ENCODE results near the gene RNF220. TPM values are rescaled to one million over a fixed set of nuclear protein-coding genes. Genes with fewer than 3 reads are reported as not detected.

The RNF220 gene
- polyA plus RNA-seq, 1 donor from 2014 or later = 142 TPM

DNA sequence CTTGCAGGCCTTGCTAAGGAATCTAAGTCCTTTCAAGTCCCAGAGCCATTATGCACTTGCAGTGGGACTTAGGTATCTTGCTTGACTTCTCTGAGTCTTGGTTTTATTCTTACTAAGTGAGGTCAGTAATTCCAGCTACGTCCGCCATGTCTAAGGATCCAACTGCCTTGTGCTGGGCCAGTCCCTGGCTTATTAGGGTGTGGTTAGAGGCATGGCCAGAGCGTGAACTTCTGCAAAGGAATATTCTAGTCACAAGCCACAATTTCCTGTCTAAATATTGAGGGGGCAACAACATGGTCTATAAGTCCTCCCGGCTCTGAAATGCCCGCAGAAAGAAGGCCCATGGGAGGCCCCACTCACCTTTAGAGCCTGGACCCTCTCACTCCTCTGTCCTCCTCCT is 186.3 kb downstream of the RNF220 start:
- no peak overlapping the region for H3K9ac ChIP-seq (ENCODE audit: low read length)

DNA sequence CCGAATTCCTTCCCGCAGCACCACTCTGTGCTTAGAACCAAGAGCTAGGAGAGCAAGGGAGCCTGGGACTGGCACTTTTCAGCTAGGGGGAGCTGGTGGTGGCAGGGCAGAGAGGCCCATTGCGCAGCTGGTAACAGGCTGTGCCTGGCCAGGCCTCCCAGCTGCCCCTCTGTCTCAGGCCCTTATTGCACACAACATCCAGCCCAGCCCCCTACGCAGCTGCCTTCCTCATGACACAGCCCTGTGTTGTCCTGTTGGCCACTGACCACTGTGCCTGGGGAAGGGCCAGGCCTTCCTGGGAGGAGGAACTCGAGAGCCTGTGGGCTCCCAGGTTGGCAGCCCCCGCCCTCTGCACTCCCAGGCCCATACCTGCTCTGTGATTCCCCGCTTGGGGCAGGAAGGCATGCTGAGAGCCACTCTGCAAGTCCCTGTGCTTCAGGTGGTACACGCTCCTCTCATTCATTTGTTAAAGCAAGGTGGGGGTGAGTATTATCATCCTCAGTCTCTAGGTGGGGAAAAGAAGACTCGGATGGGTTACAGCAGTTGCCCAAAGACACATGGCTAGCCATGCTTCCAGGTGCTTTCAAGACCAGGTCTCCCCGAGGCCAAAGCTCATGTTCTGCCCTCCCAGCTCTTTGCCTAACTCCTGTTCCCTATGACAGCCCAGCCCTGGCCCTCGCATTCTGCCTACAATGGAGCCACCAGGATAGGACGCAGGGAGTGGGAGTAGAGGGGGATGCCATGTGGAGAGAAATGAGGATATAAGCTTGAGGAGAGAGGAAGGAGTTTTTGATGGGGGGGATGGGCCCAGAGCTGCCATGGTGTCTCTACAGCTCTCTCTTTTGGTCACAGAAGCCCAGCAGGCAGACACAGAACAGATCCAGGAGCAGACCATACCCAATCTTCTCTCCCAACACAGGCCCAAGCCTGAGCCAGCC is 187.4 kb downstream of the RNF220 start:
- H3F3A ChIP-seq (ENCODE audit: insufficient read depth, low read length, poor library complexity, severe bottlenecking) = no peaks in the 10 kb centered on the region
- H3K9me2 ChIP-seq (ENCODE audit: insufficient read depth, low read length) = no peaks in the 10 kb centered on the region
- H3K79me2 ChIP-seq (replicated peaks; ENCODE audit: insufficient read depth, low read length) = no peaks in the 10 kb centered on the region
- no peaks in the 10 kb centered on the region for H4K20me1 ChIP-seq (ENCODE audit: insufficient read depth)
- no peak overlapping the region for H3K27ac ChIP-seq (ENCODE audit: low read length)
- no peaks in the 10 kb centered on the region for H3K9me3 ChIP-seq (ENCODE audit: low read length)
- H3K27me3 ChIP-seq (ENCODE audit: insufficient read depth, low read depth, low read length) = no peaks in the 10 kb centered on the region
- no peak overlapping the region for H3K9ac ChIP-seq (ENCODE audit: low read length)
- no peak overlapping the region for H3K4me2 ChIP-seq (ENCODE audit: low read length)
- no peaks in the 10 kb centered on the region for H3K36me3 ChIP-seq (ENCODE audit: insufficient read depth, low read length)
- H2AFZ ChIP-seq (ENCODE audit: low read depth, low read length) = no peak overlapping the region
- H3K4me3 ChIP-seq (ENCODE audit: low read length) = no peak overlapping the region
- no peak for TF ChIP-seq EP300 (conservative IDR thresholded peaks at IDR 0.05; ENCODE audit: poor library complexity, severe bottlenecking)
- TF ChIP-seq, protein P1, sequence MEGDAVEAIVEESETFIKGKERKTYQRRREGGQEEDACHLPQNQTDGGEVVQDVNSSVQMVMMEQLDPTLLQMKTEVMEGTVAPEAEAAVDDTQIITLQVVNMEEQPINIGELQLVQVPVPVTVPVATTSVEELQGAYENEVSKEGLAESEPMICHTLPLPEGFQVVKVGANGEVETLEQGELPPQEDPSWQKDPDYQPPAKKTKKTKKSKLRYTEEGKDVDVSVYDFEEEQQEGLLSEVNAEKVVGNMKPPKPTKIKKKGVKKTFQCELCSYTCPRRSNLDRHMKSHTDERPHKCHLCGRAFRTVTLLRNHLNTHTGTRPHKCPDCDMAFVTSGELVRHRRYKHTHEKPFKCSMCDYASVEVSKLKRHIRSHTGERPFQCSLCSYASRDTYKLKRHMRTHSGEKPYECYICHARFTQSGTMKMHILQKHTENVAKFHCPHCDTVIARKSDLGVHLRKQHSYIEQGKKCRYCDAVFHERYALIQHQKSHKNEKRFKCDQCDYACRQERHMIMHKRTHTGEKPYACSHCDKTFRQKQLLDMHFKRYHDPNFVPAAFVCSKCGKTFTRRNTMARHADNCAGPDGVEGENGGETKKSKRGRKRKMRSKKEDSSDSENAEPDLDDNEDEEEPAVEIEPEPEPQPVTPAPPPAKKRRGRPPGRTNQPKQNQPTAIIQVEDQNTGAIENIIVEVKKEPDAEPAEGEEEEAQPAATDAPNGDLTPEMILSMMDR (IDR thresholded peaks at IDR 0.05; ENCODE audit: poor library complexity, severe bottlenecking) = no peak
- no peak for TF ChIP-seq MXI1 (conservative IDR thresholded peaks at IDR 0.05; ENCODE audit: poor library complexity, severe bottlenecking)
- no peak for TF ChIP-seq TAF1 (IDR thresholded peaks at IDR 0.05; ENCODE audit: low read depth)
- TF ChIP-seq EZH2 (IDR thresholded peaks at IDR 0.05; ENCODE audit: borderline replicate concordance, insufficient read depth, low read length, poor library complexity, severe bottlenecking) = no peak
- TF ChIP-seq, protein P2, sequence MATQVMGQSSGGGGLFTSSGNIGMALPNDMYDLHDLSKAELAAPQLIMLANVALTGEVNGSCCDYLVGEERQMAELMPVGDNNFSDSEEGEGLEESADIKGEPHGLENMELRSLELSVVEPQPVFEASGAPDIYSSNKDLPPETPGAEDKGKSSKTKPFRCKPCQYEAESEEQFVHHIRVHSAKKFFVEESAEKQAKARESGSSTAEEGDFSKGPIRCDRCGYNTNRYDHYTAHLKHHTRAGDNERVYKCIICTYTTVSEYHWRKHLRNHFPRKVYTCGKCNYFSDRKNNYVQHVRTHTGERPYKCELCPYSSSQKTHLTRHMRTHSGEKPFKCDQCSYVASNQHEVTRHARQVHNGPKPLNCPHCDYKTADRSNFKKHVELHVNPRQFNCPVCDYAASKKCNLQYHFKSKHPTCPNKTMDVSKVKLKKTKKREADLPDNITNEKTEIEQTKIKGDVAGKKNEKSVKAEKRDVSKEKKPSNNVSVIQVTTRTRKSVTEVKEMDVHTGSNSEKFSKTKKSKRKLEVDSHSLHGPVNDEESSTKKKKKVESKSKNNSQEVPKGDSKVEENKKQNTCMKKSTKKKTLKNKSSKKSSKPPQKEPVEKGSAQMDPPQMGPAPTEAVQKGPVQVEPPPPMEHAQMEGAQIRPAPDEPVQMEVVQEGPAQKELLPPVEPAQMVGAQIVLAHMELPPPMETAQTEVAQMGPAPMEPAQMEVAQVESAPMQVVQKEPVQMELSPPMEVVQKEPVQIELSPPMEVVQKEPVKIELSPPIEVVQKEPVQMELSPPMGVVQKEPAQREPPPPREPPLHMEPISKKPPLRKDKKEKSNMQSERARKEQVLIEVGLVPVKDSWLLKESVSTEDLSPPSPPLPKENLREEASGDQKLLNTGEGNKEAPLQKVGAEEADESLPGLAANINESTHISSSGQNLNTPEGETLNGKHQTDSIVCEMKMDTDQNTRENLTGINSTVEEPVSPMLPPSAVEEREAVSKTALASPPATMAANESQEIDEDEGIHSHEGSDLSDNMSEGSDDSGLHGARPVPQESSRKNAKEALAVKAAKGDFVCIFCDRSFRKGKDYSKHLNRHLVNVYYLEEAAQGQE (IDR thresholded peaks at IDR 0.05; ENCODE audit: borderline replicate concordance) = no peak
- no peak for TF ChIP-seq RAD21 (conservative IDR thresholded peaks at IDR 0.05)
- no peak for TF ChIP-seq POLR2AphosphoS5 (IDR thresholded peaks at IDR 0.05)
- no peak for TF ChIP-seq SMC3 (conservative IDR thresholded peaks at IDR 0.05; ENCODE audit: poor library complexity)

More for the DNA sequence above, 186.3 kb downstream of the RNF220 start:
- H3K9me2 ChIP-seq (ENCODE audit: insufficient read depth, low read length) = no peaks in the 10 kb centered on the region
- no peak overlapping the region for H2AFZ ChIP-seq (ENCODE audit: low read depth, low read length)
- no peaks in the 10 kb centered on the region for H3F3A ChIP-seq (ENCODE audit: insufficient read depth, low read length, poor library complexity, severe bottlenecking)
- no peak overlapping the region for H3K27ac ChIP-seq (ENCODE audit: low read length)
- no peaks in the 10 kb centered on the region for H4K20me1 ChIP-seq (ENCODE audit: insufficient read depth)
- no peaks in the 10 kb centered on the region for H3K27me3 ChIP-seq (ENCODE audit: insufficient read depth, low read depth, low read length)
- no peak overlapping the region for H3K4me2 ChIP-seq (ENCODE audit: low read length)
- no peaks in the 10 kb centered on the region for H3K9me3 ChIP-seq (ENCODE audit: low read length)
- no peaks in the 10 kb centered on the region for H3K36me3 ChIP-seq (ENCODE audit: insufficient read depth, low read length)
- no peak overlapping the region for H3K4me3 ChIP-seq (ENCODE audit: low read length)
- no peak for TF ChIP-seq SMC3 (conservative IDR thresholded peaks at IDR 0.05; ENCODE audit: poor library complexity)
- TF ChIP-seq TAF1 (IDR thresholded peaks at IDR 0.05; ENCODE audit: low read depth) = no peak
- TF ChIP-seq, protein P2 (IDR thresholded peaks at IDR 0.05; ENCODE audit: borderline replicate concordance) = no peak
- TF ChIP-seq MXI1 (conservative IDR thresholded peaks at IDR 0.05; ENCODE audit: poor library complexity, severe bottlenecking) = no peak
- no peak for TF ChIP-seq EZH2 (IDR thresholded peaks at IDR 0.05; ENCODE audit: borderline replicate concordance, insufficient read depth, low read length, poor library complexity, severe bottlenecking)
- no peak for TF ChIP-seq RAD21 (conservative IDR thresholded peaks at IDR 0.05)
- TF ChIP-seq EP300 (conservative IDR thresholded peaks at IDR 0.05; ENCODE audit: poor library complexity, severe bottlenecking) = no peak
- no peaks in the 10 kb centered on the region for H3K79me2 ChIP-seq (replicated peaks; ENCODE audit: insufficient read depth, low read length)
